Thyroid gland (tissue), 4 donors: ENCODE results near the gene GAL3ST1.

ENCODE experiments used
- POLR2A ChIP-seq, 2 donors: fragments of 450-650 bp; IDR thresholded peaks; one replicate each; pipeline ENCODE4 v1.6.1; 2017; ENCODE audit warnings: antibody characterized with exemption in 2 of 2, mild to moderate bottlenecking in 2 of 2, moderate library complexity in 1 of 2
- TF ChIP-seq, protein P1 (sequence below), 6 experiments: fragments of 200-600 bp in 3 of 6; fragments of 450-650 bp in 3 of 6; sonication (generic) in 3 of 6; IDR thresholded peaks; one replicate each; pipeline ENCODE4 v1.5.1; 2016 to 2019; ENCODE audit warnings: antibody characterized with exemption in 6 of 6, mild to moderate bottlenecking in 2 of 6, inconsistent platforms in 1 of 6, moderate library complexity in 1 of 6

DNA sequence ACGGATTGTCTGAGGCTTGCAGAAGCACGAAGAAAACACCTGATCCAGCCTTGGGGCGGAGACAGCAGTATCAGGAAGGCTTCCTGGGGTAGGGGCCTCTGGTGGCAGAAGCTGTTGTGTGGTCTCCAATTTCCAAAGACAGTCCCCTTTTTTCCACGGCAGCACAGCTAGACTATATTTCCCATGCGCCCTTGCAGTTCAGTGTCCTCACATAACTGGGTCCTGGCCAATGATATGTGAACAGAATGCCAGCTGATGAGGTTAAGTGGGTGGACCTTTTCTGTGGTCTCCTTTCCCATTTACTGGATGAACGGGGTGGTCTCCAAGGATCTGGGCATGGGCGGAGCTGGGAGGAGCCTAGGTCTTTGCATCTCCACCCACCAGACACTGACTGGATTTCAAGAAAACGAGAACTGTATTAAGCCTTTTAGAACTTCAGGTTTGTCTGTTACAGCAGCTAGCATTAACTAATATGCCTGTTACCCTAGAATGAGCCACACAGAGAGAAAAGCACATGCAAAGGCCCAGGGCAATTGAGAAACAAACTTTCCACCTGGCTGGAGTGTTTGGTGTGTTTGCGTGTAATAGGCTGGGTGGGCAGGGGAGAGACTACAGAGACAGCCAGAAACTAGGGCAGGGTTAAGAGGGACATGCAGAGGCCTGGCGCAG lies 6.2 kb downstream of the GAL3ST1 start:
- TF ChIP-seq, protein P1, sequence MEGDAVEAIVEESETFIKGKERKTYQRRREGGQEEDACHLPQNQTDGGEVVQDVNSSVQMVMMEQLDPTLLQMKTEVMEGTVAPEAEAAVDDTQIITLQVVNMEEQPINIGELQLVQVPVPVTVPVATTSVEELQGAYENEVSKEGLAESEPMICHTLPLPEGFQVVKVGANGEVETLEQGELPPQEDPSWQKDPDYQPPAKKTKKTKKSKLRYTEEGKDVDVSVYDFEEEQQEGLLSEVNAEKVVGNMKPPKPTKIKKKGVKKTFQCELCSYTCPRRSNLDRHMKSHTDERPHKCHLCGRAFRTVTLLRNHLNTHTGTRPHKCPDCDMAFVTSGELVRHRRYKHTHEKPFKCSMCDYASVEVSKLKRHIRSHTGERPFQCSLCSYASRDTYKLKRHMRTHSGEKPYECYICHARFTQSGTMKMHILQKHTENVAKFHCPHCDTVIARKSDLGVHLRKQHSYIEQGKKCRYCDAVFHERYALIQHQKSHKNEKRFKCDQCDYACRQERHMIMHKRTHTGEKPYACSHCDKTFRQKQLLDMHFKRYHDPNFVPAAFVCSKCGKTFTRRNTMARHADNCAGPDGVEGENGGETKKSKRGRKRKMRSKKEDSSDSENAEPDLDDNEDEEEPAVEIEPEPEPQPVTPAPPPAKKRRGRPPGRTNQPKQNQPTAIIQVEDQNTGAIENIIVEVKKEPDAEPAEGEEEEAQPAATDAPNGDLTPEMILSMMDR (IDR thresholded peaks at IDR 0.05), result no peak
- TF ChIP-seq POLR2A (IDR thresholded peaks at IDR 0.05), result no peak
